ENCODE results near the gene ALDH3B2.

GRCh38 chr11:67656278-67656922 is 18.0 kb downstream of the ALDH3B2 start:
- TF ChIP-seq CTCF (IDR thresholded peaks at IDR 0.05) (no peak), POLR2A (IDR thresholded peaks at IDR 0.05; ENCODE audit: low read depth) (no peak), EP300 (IDR thresholded peaks at IDR 0.05) (no peak), POLR2AphosphoS5 (IDR thresholded peaks at IDR 0.05) (no peak)

Measured in esophagus muscularis mucosa (tissue), 4 donors.